ENCODE data around the gene RFT1.

DNA sequence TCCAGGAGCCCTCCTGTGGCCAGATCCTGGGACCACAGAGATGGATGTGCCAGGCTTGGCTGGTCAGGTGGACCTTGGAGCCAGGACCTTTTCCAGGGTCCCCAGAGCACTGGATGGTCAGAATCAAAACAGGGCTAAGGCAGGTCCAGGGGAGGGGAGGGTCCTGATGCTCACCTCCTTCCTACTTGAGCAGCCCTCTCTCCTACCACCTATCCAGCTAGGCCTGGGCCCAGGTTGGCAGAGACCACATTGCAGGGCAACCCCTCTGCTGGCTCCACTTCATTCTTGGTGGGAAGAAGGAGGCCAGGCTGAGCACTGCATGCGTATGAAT is 55.9 kb downstream of the RFT1 start:
- TF ChIP-seq, protein P1, sequence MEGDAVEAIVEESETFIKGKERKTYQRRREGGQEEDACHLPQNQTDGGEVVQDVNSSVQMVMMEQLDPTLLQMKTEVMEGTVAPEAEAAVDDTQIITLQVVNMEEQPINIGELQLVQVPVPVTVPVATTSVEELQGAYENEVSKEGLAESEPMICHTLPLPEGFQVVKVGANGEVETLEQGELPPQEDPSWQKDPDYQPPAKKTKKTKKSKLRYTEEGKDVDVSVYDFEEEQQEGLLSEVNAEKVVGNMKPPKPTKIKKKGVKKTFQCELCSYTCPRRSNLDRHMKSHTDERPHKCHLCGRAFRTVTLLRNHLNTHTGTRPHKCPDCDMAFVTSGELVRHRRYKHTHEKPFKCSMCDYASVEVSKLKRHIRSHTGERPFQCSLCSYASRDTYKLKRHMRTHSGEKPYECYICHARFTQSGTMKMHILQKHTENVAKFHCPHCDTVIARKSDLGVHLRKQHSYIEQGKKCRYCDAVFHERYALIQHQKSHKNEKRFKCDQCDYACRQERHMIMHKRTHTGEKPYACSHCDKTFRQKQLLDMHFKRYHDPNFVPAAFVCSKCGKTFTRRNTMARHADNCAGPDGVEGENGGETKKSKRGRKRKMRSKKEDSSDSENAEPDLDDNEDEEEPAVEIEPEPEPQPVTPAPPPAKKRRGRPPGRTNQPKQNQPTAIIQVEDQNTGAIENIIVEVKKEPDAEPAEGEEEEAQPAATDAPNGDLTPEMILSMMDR (IDR thresholded peaks at IDR 0.05): no peak
- TF ChIP-seq ZNF138 (CRISPR knock-in tag; conservative IDR thresholded peaks at IDR 0.05) (no peak), FOXK1 (CRISPR knock-in tag; IDR thresholded peaks at IDR 0.05) (no peak), SMAD4 (CRISPR knock-in tag; IDR thresholded peaks at IDR 0.05) (no peak), ZNF416 (CRISPR knock-in tag; IDR thresholded peaks at IDR 0.05) (no peak), TEAD4 (CRISPR knock-in tag; IDR thresholded peaks at IDR 0.05) (no peak)
- TF ChIP-seq, protein P2, sequence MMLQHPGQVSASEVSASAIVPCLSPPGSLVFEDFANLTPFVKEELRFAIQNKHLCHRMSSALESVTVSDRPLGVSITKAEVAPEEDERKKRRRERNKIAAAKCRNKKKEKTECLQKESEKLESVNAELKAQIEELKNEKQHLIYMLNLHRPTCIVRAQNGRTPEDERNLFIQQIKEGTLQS (CRISPR knock-in tag; conservative IDR thresholded peaks at IDR 0.05): no peak
- TF ChIP-seq, protein P3, sequence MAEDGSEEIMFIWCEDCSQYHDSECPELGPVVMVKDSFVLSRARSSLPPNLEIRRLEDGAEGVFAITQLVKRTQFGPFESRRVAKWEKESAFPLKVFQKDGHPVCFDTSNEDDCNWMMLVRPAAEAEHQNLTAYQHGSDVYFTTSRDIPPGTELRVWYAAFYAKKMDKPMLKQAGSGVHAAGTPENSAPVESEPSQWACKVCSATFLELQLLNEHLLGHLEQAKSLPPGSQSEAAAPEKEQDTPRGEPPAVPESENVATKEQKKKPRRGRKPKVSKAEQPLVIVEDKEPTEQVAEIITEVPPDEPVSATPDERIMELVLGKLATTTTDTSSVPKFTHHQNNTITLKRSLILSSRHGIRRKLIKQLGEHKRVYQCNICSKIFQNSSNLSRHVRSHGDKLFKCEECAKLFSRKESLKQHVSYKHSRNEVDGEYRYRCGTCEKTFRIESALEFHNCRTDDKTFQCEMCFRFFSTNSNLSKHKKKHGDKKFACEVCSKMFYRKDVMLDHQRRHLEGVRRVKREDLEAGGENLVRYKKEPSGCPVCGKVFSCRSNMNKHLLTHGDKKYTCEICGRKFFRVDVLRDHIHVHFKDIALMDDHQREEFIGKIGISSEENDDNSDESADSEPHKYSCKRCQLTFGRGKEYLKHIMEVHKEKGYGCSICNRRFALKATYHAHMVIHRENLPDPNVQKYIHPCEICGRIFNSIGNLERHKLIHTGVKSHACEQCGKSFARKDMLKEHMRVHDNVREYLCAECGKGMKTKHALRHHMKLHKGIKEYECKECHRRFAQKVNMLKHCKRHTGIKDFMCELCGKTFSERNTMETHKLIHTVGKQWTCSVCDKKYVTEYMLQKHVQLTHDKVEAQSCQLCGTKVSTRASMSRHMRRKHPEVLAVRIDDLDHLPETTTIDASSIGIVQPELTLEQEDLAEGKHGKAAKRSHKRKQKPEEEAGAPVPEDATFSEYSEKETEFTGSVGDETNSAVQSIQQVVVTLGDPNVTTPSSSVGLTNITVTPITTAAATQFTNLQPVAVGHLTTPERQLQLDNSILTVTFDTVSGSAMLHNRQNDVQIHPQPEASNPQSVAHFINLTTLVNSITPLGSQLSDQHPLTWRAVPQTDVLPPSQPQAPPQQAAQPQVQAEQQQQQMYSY (CRISPR knock-in tag; IDR thresholded peaks at IDR 0.05): no peak

Data from WTC11 (cell line).